GM20000 (cell line): ENCODE data around the gene KCTD20.

ENCODE experiments used
- DNase-seq: peaks from one replicate; pipeline ENCODE4 v3.0.0; 2012; ENCODE audit warnings: low spot score
- TF ChIP-seq, protein P1 (sequence below): IDR thresholded peaks from 2 replicates; pipeline ENCODE4 v1.5.1; 2012; ENCODE audit warnings: mild to moderate bottlenecking, control low read depth; ENCODE audit errors: extremely low read depth, missing control alignments

Gene KCTD20

DNA sequence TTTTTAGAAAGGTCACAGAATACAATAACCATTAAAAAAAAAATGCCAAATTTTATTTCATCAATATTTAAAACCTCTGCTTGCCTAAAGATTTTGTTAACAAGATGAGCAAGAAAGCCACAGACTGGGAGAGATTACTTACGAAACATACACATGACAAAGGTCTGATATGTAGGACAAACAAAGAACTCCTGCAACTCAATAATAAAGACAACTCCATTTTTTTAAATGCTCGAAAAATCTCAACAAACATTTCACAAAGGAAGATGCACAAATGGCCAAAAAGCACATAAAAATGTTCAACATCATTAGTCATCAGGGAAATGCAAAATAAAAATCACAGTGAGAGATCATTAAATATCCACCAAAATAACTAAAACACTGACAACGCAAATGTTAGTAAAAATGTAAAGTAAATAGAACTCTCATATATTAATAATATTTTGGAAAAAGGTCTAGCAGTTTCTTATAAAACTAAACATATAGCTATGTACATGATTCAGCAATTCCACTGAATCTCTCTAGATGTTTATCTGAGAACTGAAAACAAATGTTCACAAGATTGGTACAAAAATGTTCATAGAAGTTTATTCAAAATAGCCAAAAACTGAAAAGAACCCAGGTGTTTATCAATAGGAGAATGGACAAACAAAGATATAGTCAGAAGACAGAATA lies 94.2 kb downstream of the KCTD20 start:
- TF ChIP-seq, protein P1, sequence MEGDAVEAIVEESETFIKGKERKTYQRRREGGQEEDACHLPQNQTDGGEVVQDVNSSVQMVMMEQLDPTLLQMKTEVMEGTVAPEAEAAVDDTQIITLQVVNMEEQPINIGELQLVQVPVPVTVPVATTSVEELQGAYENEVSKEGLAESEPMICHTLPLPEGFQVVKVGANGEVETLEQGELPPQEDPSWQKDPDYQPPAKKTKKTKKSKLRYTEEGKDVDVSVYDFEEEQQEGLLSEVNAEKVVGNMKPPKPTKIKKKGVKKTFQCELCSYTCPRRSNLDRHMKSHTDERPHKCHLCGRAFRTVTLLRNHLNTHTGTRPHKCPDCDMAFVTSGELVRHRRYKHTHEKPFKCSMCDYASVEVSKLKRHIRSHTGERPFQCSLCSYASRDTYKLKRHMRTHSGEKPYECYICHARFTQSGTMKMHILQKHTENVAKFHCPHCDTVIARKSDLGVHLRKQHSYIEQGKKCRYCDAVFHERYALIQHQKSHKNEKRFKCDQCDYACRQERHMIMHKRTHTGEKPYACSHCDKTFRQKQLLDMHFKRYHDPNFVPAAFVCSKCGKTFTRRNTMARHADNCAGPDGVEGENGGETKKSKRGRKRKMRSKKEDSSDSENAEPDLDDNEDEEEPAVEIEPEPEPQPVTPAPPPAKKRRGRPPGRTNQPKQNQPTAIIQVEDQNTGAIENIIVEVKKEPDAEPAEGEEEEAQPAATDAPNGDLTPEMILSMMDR: no peak
- DNase-seq: no peak

DNA sequence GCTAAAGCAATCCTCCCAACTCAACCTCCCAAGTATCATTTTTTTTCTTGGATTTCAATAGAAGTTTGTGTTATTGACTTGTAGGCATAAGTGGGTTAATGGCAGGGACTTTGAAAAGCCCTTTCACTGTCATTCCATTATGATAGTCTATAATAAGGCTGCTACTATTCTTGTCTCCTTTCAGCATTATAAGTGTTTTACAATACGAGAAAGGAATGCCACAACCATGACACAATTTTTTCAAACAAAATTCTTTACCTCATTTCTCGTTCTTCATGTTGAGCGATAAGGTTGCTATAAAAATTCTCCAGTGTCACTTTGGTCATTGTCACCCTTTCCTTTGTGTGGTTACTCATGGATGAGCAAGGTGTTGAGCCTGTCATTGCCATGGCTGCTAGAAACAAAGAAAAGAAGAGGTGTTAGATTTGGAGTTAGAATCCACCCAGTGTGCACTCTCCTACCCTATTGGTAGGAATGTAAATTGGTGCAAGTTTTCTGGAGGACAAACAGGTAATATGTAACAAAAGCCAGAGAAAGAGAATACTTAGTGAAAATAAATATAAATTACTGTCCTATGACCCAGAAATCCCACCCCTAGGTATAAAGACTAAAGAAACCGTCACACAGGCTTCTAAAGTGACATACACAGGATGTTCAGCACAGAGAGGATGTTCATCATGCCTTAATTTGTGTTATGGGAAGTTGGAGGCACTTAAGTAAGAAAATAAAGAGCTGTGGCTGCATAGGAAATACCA lies 97.2 kb downstream of the KCTD20 start:
- no peak for DNase-seq

More for the DNA sequence above, 97.2 kb downstream of the KCTD20 start:
- TF ChIP-seq, protein P1: no peak
